Endothelial cell of umbilical vein (primary cell): ENCODE data around the gene CASK.

Experiments used
- CTCF ChIP-seq, 2 donors: IDR thresholded peaks; 1 replicate in 1 of 2; 2 replicates in 1 of 2; pipeline ENCODE4 v1.5.1; 2011; ENCODE audit warnings: low read length in 2 of 2, mild to moderate bottlenecking in 2 of 2, moderate library complexity in 2 of 2, control low read depth in 1 of 2, inconsistent platforms in 1 of 2, low read depth in 1 of 2; ENCODE audit not compliant: insufficient read depth in 1 of 2; ENCODE audit errors: extremely low read depth in 1 of 2
- EZH2 ChIP-seq: IDR thresholded peaks from 2 replicates; pipeline ENCODE4 v1.6.1; 2012; ENCODE audit warnings: borderline replicate concordance, low read depth, mild to moderate bottlenecking, moderate library complexity, low read length, inconsistent platforms; ENCODE audit not compliant: severe bottlenecking
- JUN ChIP-seq: IDR thresholded peaks from 2 replicates; pipeline ENCODE4 v1.6.1; 2011; ENCODE audit warnings: borderline replicate concordance, low read depth; ENCODE audit not compliant: insufficient read length, insufficient read depth
- MAX ChIP-seq: IDR thresholded peaks from 2 replicates; pipeline ENCODE4 v1.6.1; 2011; ENCODE audit not compliant: insufficient read depth, insufficient read length
- MYC ChIP-seq: IDR thresholded peaks from one replicate; pipeline ENCODE4 v1.6.1; 2011; ENCODE audit warnings: mild to moderate bottlenecking, low read depth, low read length
- POLR2A ChIP-seq: IDR thresholded peaks from 2 replicates; pipeline ENCODE4 v1.6.1; 2012; ENCODE audit warnings: low read depth, mild to moderate bottlenecking, control low read depth, low read length
- POLR2AphosphoS5 ChIP-seq: IDR thresholded peaks from 2 replicates; pipeline ENCODE4 v1.6.1; 2012; ENCODE audit warnings: low read depth, mild to moderate bottlenecking, control low read depth, low read length, moderate library complexity; ENCODE audit not compliant: insufficient read depth

GRCh38 chrX:41935832-41936231 lies 12.5 kb upstream of the CASK start:
- TF ChIP-seq CTCF (IDR thresholded peaks at IDR 0.05; ENCODE audit: extremely low read depth in 1 of 2, insufficient read depth in 1 of 2, low read depth in 1 of 2, low read length in 2 of 2): no peak
- no peak for TF ChIP-seq MYC
- no peak for TF ChIP-seq EZH2
- no peak for TF ChIP-seq POLR2AphosphoS5
- TF ChIP-seq POLR2A: no peak
- TF ChIP-seq JUN: no peak
- TF ChIP-seq MAX: no peak
